CD4-positive, alpha-beta T cell (primary cell): ENCODE results near the gene TBX19. TPM values are rescaled to one million over a fixed set of nuclear protein-coding genes. Genes with fewer than 3 reads are reported as not detected.

Experiments used
- ATAC-seq: fragments of 200-7000 bp; cut with Tn5 transposase; one replicate; pipeline ENCODE4 v1.10.0; 2022; ENCODE audit warnings: mild to moderate bottlenecking; ENCODE audit not compliant: poor library complexity
- CTCF ChIA-PET: fragments of 350-600 bp; sonication (Branson Sonifier 250); formaldehyde crosslinking; loops from one replicate; lab custom pipeline; 2021; ENCODE audit warnings: antibody characterized with exemption, inconsistent platforms; lab: Charles Lee
- POLR2A ChIA-PET: fragments of 350-600 bp; sonication (Branson Sonifier 250); formaldehyde crosslinking; loops from one replicate; lab custom pipeline; 2021; ENCODE audit warnings: antibody characterized with exemption, inconsistent platforms; lab: Charles Lee
- DNase-seq, 14 experiments: peaks; one replicate each; pipeline ENCODE4 v3.0.0-alpha.2; 2013 to 2020; ENCODE audit warnings: mixed read lengths in 2 of 14
- H3K27ac ChIP-seq, 2 donors: one replicate each; pipeline versions ENCODE4 v1.5.1 to v1.7.0; 2013; ENCODE audit warnings: low read length in 2 of 2, low read depth in 1 of 2, mild to moderate bottlenecking in 1 of 2
- H3K27me3 ChIP-seq, 2 experiments: 1 replicate in 1 of 2; 2 replicates in 1 of 2; pipeline versions ENCODE4 v1.6.1 to v1.7.0; 2013; ENCODE audit warnings: low read length in 2 of 2, control low read depth in 1 of 2, mild to moderate bottlenecking in 1 of 2, moderate library complexity in 1 of 2; ENCODE audit not compliant: insufficient read depth in 2 of 2, control insufficient read depth in 1 of 2
- H3K36me3 ChIP-seq: one replicate; pipeline ENCODE4 v1.6.1; 2013; ENCODE audit warnings: low read length, control low read depth; ENCODE audit not compliant: insufficient read depth
- H3K4me1 ChIP-seq: one replicate; pipeline ENCODE4 v1.6.1; 2013; ENCODE audit warnings: low read length, control low read depth; ENCODE audit not compliant: insufficient read depth
- H3K4me3 ChIP-seq: one replicate; pipeline ENCODE4 v1.5.1; 2013; ENCODE audit warnings: mild to moderate bottlenecking, low read length, moderate library complexity
- H3K9me3 ChIP-seq, 2 experiments: 1 replicate in 1 of 2; 2 replicates in 1 of 2; pipeline versions ENCODE4 v1.6.1 to v1.7.0; 2013; ENCODE audit warnings: low read length in 2 of 2, mild to moderate bottlenecking in 2 of 2, control low read depth in 1 of 2, moderate library complexity in 1 of 2; ENCODE audit not compliant: control insufficient read depth in 1 of 2, insufficient read depth in 1 of 2
- H3K27ac Mint-ChIP-seq: one replicate; pipeline ENCODE4 v1.8.0; 2020; ENCODE audit warnings: mixed read lengths
- H3K27me3 Mint-ChIP-seq: one replicate; pipeline ENCODE4 v1.8.0; 2021; ENCODE audit warnings: mixed read lengths
- H3K36me3 Mint-ChIP-seq: one replicate; pipeline ENCODE4 v1.8.0; 2021; ENCODE audit warnings: low read depth, mixed read lengths
- H3K4me1 Mint-ChIP-seq: one replicate; pipeline ENCODE4 v1.8.0; 2021; ENCODE audit warnings: low read depth, mixed read lengths
- H3K4me3 Mint-ChIP-seq: one replicate; pipeline ENCODE4 v1.8.0; 2020; ENCODE audit warnings: mild to moderate bottlenecking, mixed read lengths
- H3K9me3 Mint-ChIP-seq: one replicate; pipeline ENCODE4 v1.8.0; 2020; ENCODE audit warnings: mixed read lengths
- CTCF ChIP-seq: fragments of 200-600 bp; IDR thresholded peaks from one replicate; pipeline ENCODE4 v1.8.0; 2022; ENCODE audit warnings: antibody characterized with exemption, mild to moderate bottlenecking
- intact Hi-C, 2 experiments: fragments of 100-400 bp; cut with DNase I in 1 of 2; cut with micrococcal nuclease in 1 of 2; formaldehyde crosslinking; loops; one replicate each; pipeline versions ENCODE4 v1.15.1 to v1.9.0; 2023 to 2025; cut with DNase I, micrococcal nuclease
- total RNA-seq, 174 experiments: library from RNA in 2 of 174; stranded (reverse) in 2 of 174; gene quantifications; one replicate each; pipeline ENCODE4 v1.2.3 and lab custom pipeline; 2021 to 2026

TBX19 gene
- total RNA-seq, 2 experiments from 2014 or later: 1.6 to 1.8 TPM

DNA sequence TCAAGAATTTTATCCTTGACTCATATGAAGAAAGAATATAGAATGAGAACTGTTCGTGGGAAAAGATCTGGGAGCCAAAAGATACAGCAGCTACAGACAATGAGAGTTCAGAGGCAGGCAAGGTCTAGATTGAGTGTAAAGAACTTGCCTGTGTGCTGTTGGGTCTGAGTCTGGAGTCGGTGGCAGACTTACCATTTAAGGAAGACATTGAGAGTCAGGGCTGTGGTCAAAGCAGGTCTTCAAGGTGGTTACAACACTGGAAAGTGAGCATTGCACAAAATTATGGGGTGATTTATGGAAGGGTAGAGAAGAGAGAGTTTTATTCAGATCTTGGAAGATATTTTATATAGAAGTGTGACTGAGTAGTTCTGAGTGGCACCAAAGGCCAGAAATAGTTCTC is 80.6 kb downstream of the TBX19 start:
- no peak for DNase-seq
- Histone ChIP-seq H3K9me3 (no peaks in the 10 kb centered on the region), H3K36me3 (no peaks in the 10 kb centered on the region), H3K27ac (no peak overlapping the region), H3K4me3 (no peak overlapping the region), H3K27me3 (no peaks in the 10 kb centered on the region), H3K4me1 (peaks cover 47% of the 10 kb centered on the region)
- intact Hi-C loops: loop anchor here in 1 of 2 experiments (10.0 kb wide), 1 partner anchor 126 kb away; no protein-coding TSS in a partner anchor
- ChIA-PET CTCF (interaction anchor here (1.4 kb wide), 1 partner anchor 19 kb away, joined by 6 read pairs; no protein-coding TSS in a partner anchor), POLR2A (no interaction called here)
- no peak for ATAC-seq
- H3K9me3 Mint-ChIP-seq: no peaks in the 10 kb centered on the region
- H3K4me1 Mint-ChIP-seq: peaks cover 28% of the 10 kb centered on the region
- TF ChIP-seq CTCF: no peak
- no peak overlapping the region for H3K4me3 Mint-ChIP-seq
- no peaks in the 10 kb centered on the region for H3K27me3 Mint-ChIP-seq
- no peak overlapping the region for H3K27ac Mint-ChIP-seq
- H3K36me3 Mint-ChIP-seq: no peaks in the 10 kb centered on the region

GRCh38 chr1:168362991-168363390 is 82.3 kb downstream of the TBX19 start:
- H3K4me3 Mint-ChIP-seq: peak overlapping the region; percentile 60
- H3K4me1 Mint-ChIP-seq: peaks cover 28% of the 10 kb centered on the region
- ATAC-seq (peak; percentile 95), DNase-seq (peak in 12 of 14 experiments; percentile 9 to 92 (median 37))
- Histone ChIP-seq H3K4me3 (no peak overlapping the region), H3K27me3 (no peaks in the 10 kb centered on the region), H3K4me1 (peaks cover 47% of the 10 kb centered on the region), H3K36me3 (no peaks in the 10 kb centered on the region), H3K27ac (no peak overlapping the region), H3K9me3 (no peaks in the 10 kb centered on the region)
- no peak for TF ChIP-seq CTCF
- intact Hi-C loops: loop anchor here in 1 of 2 experiments (1.0 to 10.0 kb wide), 2 partner anchors 21 to 128 kb away; no protein-coding TSS in a partner anchor
- no peaks in the 10 kb centered on the region for H3K36me3 Mint-ChIP-seq
- ChIA-PET POLR2A (interaction anchor here (0.7 to 1.7 kb wide), 6 partner anchors 15 to 108 kb away, joined by 3 to 32 read pairs (median 4); no protein-coding TSS in a partner anchor), CTCF (interaction anchor here (0.9 to 3.3 kb wide), 6 partner anchors 15 to 128 kb away, joined by 3 to 41 read pairs (median 4); no protein-coding TSS in a partner anchor)
- no peaks in the 10 kb centered on the region for H3K9me3 Mint-ChIP-seq
- H3K27me3 Mint-ChIP-seq: no peaks in the 10 kb centered on the region
- H3K27ac Mint-ChIP-seq: peak overlapping the region; percentile 56

Other genes with a start within 250 kb of the TBX19 start
- gene GPR161, start 143.9 kb upstream of the TBX19 start, total RNA-seq: not detected
- 10 to 100 TPM; 15.8 to 16.4 TPM for gene TIPRL, start 101.9 kb upstream of the TBX19 start, total RNA-seq
- 10 to 100 TPM; 47.0 to 51.7 TPM for gene SFT2D2, start 54.9 kb upstream of the TBX19 start, total RNA-seq